Measurements from ENCODE around the gene THAP12. TPM values are rescaled to one million over a fixed set of nuclear protein-coding genes. Genes with fewer than 3 reads are reported as not detected.
A peak's percentile ranks its signal among the peaks of the same experiment; 100 is the strongest.

The THAP12 gene
- total and polyA plus RNA-seq, 4 donors = 5.6 to 21.9 (median 13.7) TPM

DNA sequence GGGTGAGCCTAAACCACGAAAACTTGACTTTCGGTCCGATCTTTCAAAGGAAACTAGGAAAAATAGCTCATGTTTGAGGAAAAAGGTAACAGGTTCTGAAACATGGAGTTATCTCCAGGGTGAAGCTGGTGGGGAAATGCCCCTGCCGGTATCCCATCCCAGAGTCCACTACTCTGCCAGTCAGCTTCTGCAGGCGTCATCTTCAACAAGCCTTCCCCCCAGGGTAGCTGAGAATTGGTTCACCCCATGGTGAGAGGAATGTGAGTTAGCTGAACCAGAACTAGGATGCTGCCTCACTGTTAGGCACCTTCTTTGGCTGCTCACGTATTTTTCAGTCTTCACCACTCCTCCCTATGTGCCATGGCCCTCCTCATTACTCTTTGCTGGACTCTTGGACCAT lies 1.3 kb upstream of the THAP12 start:
- Histone ChIP-seq H3K27me3 (ENCODE audit: control insufficient read depth in 4 of 4, insufficient read depth in 4 of 4, low read length in 3 of 4) (no peaks in the 10 kb centered on the region), H3K9ac (ENCODE audit: low read depth in 1 of 2, low read length in 2 of 2) (no peak overlapping the region), H3K36me3 (ENCODE audit: control insufficient read depth in 4 of 4, insufficient read depth in 3 of 4, low read depth in 1 of 4, low read length in 3 of 4) (no peaks in the 10 kb centered on the region), H3K27ac (ENCODE audit: low read depth in 1 of 2, low read length in 2 of 2) (no peak overlapping the region), H3K4me3 (ENCODE audit: low read depth in 1 of 3, low read length in 3 of 3) (no peak overlapping the region), H3K9me3 (ENCODE audit: control insufficient read depth in 4 of 4, low read length in 3 of 4) (no peaks in the 10 kb centered on the region), H3K4me1 (ENCODE audit: control insufficient read depth in 4 of 4, insufficient read depth in 4 of 4, low read length in 3 of 4) (peaks cover 2 to 42% (median 32%) of the 10 kb centered on the region in 4 donors)
- WGBS = 91% methylated on average over 6 of the region's 6 CpGs
- no peak for DNase-seq (ENCODE audit: low spot score)
- no peak for TF ChIP-seq HNF4G (IDR thresholded peaks at IDR 0.05)
- TF ChIP-seq SP1 (IDR thresholded peaks at IDR 0.05) = no peak
- TF ChIP-seq TAF1 (conservative IDR thresholded peaks at IDR 0.05) = no peak
- TF ChIP-seq CTCF (IDR thresholded peaks at IDR 0.05; ENCODE audit: low read depth, low read length, missing input control) = no peak
- TF ChIP-seq RAD21 (IDR thresholded peaks at IDR 0.05) = no peak
- no peak for TF ChIP-seq REST (IDR thresholded peaks at IDR 0.05)
- no peak for TF ChIP-seq EGR1 (IDR thresholded peaks at IDR 0.05; ENCODE audit: low read depth in 2 of 2)
- TF ChIP-seq ZBTB33 (IDR thresholded peaks at IDR 0.05) = no peak
- no peak for TF ChIP-seq JUND (IDR thresholded peaks at IDR 0.05)
- TF ChIP-seq RXRA (IDR thresholded peaks at IDR 0.05) = no peak
- TF ChIP-seq HNF4A (conservative IDR thresholded peaks at IDR 0.05) = no peak
- no peak for TF ChIP-seq FOXA1 (IDR thresholded peaks at IDR 0.05)
- no peak for TF ChIP-seq NR2F2 (IDR thresholded peaks at IDR 0.05)

DNA sequence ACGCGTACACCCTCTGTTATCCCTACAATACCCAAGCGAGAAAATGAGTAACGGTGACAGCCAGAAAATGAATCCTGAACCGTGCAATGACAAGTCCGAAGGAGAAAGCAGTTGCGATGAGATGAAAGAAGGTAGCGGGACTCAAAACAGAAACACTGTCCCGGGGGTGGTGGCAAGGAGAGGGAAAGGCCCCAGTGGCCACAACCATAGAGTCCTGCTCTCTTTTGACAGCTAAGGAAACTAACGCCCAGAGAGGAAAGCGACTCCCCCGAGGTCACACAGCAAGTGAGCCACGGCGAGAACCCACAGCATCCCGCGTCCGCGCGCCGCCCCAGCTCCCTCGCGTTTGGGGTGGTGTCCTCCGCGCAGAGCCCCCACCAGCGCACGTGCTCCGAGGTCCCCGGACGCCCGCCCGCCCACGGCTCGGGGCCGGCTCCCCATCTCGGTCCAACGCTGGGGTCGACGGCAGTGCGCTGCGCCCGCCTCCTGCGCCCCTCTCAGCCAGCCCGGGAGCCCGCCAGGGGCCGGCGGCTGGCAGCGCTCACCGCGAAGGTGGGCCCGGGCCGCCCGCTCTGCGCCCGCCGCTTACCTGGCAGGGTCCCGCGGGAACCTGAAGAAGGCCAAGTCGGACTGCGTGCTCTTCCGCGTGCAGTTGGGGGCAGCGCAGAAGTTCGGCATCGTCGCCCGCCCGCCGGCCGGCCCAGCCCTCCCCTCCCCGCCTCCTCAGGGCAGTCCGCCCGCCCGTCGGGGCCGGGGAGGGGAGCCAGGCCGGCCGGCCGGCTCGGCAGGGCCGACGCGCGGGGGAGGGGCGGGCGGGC lies 564 bp downstream of the THAP12 start:
- peak; percentile 50 for DNase-seq (ENCODE audit: low spot score)
- Histone ChIP-seq H3K27ac (ENCODE audit: low read depth in 1 of 2, low read length in 2 of 2) (peak overlapping the region; percentile 57 to 61), H3K4me1 (ENCODE audit: control insufficient read depth in 4 of 4, insufficient read depth in 4 of 4, low read length in 3 of 4) (peaks cover 2 to 30% (median 19%) of the 10 kb centered on the region in 4 donors), H3K36me3 (ENCODE audit: control insufficient read depth in 4 of 4, insufficient read depth in 3 of 4, low read depth in 1 of 4, low read length in 3 of 4) (no peaks in the 10 kb centered on the region), H3K9me3 (ENCODE audit: control insufficient read depth in 4 of 4, low read length in 3 of 4) (no peaks in the 10 kb centered on the region), H3K4me3 (ENCODE audit: low read depth in 1 of 3, low read length in 3 of 3) (peak overlapping the region; percentile 76 to 97 (median 95)), H3K27me3 (ENCODE audit: control insufficient read depth in 4 of 4, insufficient read depth in 4 of 4, low read length in 3 of 4) (no peaks in the 10 kb centered on the region), H3K9ac (ENCODE audit: low read depth in 1 of 2, low read length in 2 of 2) (peak overlapping the region; percentile 68 to 76)
- no peak for TF ChIP-seq YY1 (IDR thresholded peaks at IDR 0.05)
- TF ChIP-seq GABPA (IDR thresholded peaks at IDR 0.05 in 1 of 2, conservative IDR thresholded peaks at IDR 0.05 in 1 of 2) = no peak
- no peak for TF ChIP-seq CTCF (IDR thresholded peaks at IDR 0.05; ENCODE audit: low read depth, low read length, missing input control)
- no peak for TF ChIP-seq SP1 (IDR thresholded peaks at IDR 0.05)
- TF ChIP-seq MAX (IDR thresholded peaks at IDR 0.05) = no peak
- WGBS = under 1% methylated on average over 85 of the region's 85 CpGs

Data from liver (tissue), 9 donors.